Naive thymus-derived CD4-positive, alpha-beta T cell (primary cell): ENCODE data around the gene GPA33. TPM values are rescaled to one million over a fixed set of nuclear protein-coding genes. Genes with fewer than 3 reads are reported as not detected.

Experiments used
- ATAC-seq: fragments of 150-1000 bp; cut with Tn5 transposase; 2 replicates; pipeline ENCODE4 v1.10.0; 2021; ENCODE audit warnings: mild to moderate bottlenecking, moderate library complexity
- CTCF ChIA-PET: fragments of 350-600 bp; sonication (Branson Sonifier 250); formaldehyde crosslinking; loops from one replicate; lab custom pipeline; 2021; ENCODE audit warnings: antibody characterized with exemption; lab: Charles Lee
- POLR2A ChIA-PET: fragments of 350-600 bp; sonication (Branson Sonifier 250); formaldehyde crosslinking; loops from one replicate; lab custom pipeline; 2021; ENCODE audit warnings: antibody characterized with exemption, inconsistent platforms; lab: Charles Lee
- DNase-seq, 9 donors: peaks; one replicate each; pipeline versions ENCODE4 v3.0.0 to v3.0.0-alpha.2; 2020 to 2022; ENCODE audit warnings: mixed read lengths in 1 of 9
- H3K27ac ChIP-seq: one replicate; pipeline ENCODE4 v1.7.0; 2013; ENCODE audit warnings: mild to moderate bottlenecking, low read depth, low read length, moderate library complexity
- H3K27me3 ChIP-seq, 2 donors: one replicate each; pipeline ENCODE4 v1.7.0; 2013; ENCODE audit warnings: low read length in 2 of 2, mild to moderate bottlenecking in 2 of 2, moderate library complexity in 2 of 2; ENCODE audit not compliant: control insufficient read depth in 2 of 2, insufficient read depth in 2 of 2
- H3K36me3 ChIP-seq, 3 experiments: 1 replicate in 2 of 3; 2 replicates in 1 of 3; pipeline ENCODE4 v1.7.0; 2013; ENCODE audit warnings: low read length in 3 of 3, mild to moderate bottlenecking in 3 of 3, moderate library complexity in 1 of 3; ENCODE audit not compliant: insufficient read depth in 3 of 3, control insufficient read depth in 2 of 3
- H3K4me1 ChIP-seq, 2 donors: one replicate each; pipeline ENCODE4 v1.7.0; 2013; ENCODE audit warnings: low read length in 2 of 2, mild to moderate bottlenecking in 2 of 2, moderate library complexity in 1 of 2; ENCODE audit not compliant: control insufficient read depth in 2 of 2, insufficient read depth in 2 of 2
- H3K4me3 ChIP-seq: 2 replicates; pipeline ENCODE4 v1.7.0; 2013; ENCODE audit warnings: mild to moderate bottlenecking, low read length
- H3K9me3 ChIP-seq, 3 experiments: 1 replicate in 2 of 3; 2 replicates in 1 of 3; pipeline ENCODE4 v1.7.0; 2013; ENCODE audit warnings: low read length in 3 of 3; ENCODE audit not compliant: control insufficient read depth in 2 of 3
- H3K27ac Mint-ChIP-seq, 9 donors: one replicate each; pipeline ENCODE4 v1.8.0; 2020 to 2022; ENCODE audit warnings: mixed read lengths in 9 of 9, mild to moderate bottlenecking in 8 of 9, moderate library complexity in 5 of 9, inconsistent platforms in 2 of 9
- H3K27me3 Mint-ChIP-seq, 5 donors: one replicate each; pipeline ENCODE4 v1.8.0; 2021 to 2022; ENCODE audit warnings: mixed read lengths in 5 of 5, mild to moderate bottlenecking in 1 of 5
- H3K36me3 Mint-ChIP-seq, 5 donors: one replicate each; pipeline ENCODE4 v1.8.0; 2020 to 2022; ENCODE audit warnings: mixed read lengths in 5 of 5, mild to moderate bottlenecking in 3 of 5, inconsistent platforms in 1 of 5
- H3K4me1 Mint-ChIP-seq, 7 donors: one replicate each; pipeline ENCODE4 v1.8.0; 2020 to 2022; ENCODE audit warnings: mixed read lengths in 7 of 7, mild to moderate bottlenecking in 3 of 7, inconsistent platforms in 1 of 7
- H3K4me3 Mint-ChIP-seq, 10 donors: one replicate each; pipeline ENCODE4 v1.8.0; 2020 to 2022; ENCODE audit warnings: mild to moderate bottlenecking in 10 of 10, mixed read lengths in 10 of 10, moderate library complexity in 6 of 10, inconsistent platforms in 2 of 10
- H3K9me3 Mint-ChIP-seq, 11 donors: one replicate each; pipeline ENCODE4 v1.8.0; 2020 to 2022; ENCODE audit warnings: mixed read lengths in 11 of 11, mild to moderate bottlenecking in 4 of 11, inconsistent platforms in 1 of 11, moderate library complexity in 1 of 11
- intact Hi-C, 2 donors: fragments of 100-400 bp; cut with micrococcal nuclease; formaldehyde crosslinking; loops; one replicate each; pipeline ENCODE4 v1.15.1; 2023
- polyA plus RNA-seq, 2 donors: library from polyadenylated mRNA; unstranded; fragments of 300-500 nt; fragmentation: Illumina TruSeq; gene quantifications; one replicate each; pipeline ENCODE4 v1.2.3, GENCODE V29; 2021
- total RNA-seq, 6 experiments: library from RNA in 5 of 6; stranded (reverse) in 5 of 6; gene quantifications; 1 replicate in 5 of 6; 2 replicates in 1 of 6; pipeline ENCODE4 v1.2.3 and lab custom pipeline; 2021 to 2026

GPA33 gene
- total and polyA plus RNA-seq, 7 experiments from 2014 or later, result 5.4 to 63.4 (median 31.3) TPM

GRCh38 chr1:167012570-167012969, 77.6 kb downstream of the GPA33 start:
- ATAC-seq (no peak), DNase-seq (no peak)
- ChIA-PET POLR2A (no interaction called here), CTCF (no interaction called here)
- no peak overlapping the region for H3K4me3 ChIP-seq
- H3K27me3 ChIP-seq, result peaks cover 0 to 6% of the 10 kb centered on the region in 2 donors
- H3K9me3 Mint-ChIP-seq, result peaks cover 0 to 2% (median 0%) of the 10 kb centered on the region in 11 donors
- peaks cover 15 to 49% (median 35%) of the 10 kb centered on the region in 5 donors for H3K27me3 Mint-ChIP-seq
- no peak overlapping the region for H3K27ac Mint-ChIP-seq
- intact Hi-C loops, result no loop called here
- no peak overlapping the region for H3K27ac ChIP-seq
- no peaks in the 10 kb centered on the region for H3K36me3 ChIP-seq
- H3K4me1 ChIP-seq, result no peaks in the 10 kb centered on the region
- H3K36me3 Mint-ChIP-seq, result peaks cover 0 to 3% (median 0%) of the 10 kb centered on the region in 5 donors
- H3K4me3 Mint-ChIP-seq, result no peak overlapping the region
- no peaks in the 10 kb centered on the region for H3K9me3 ChIP-seq
- H3K4me1 Mint-ChIP-seq, result peaks cover 0 to 9% (median 5%) of the 10 kb centered on the region in 7 donors

GRCh38 chr1:167011560-167012191, 78.5 kb downstream of the GPA33 start:
- no peak for DNase-seq
- CTCF ChIA-PET, result no interaction called here
- Mint-ChIP-seq H3K4me3 (no peak overlapping the region), H3K4me1 (peaks cover 0 to 9% (median 5%) of the 10 kb centered on the region in 7 donors), H3K27ac (no peak overlapping the region), H3K9me3 (peaks cover 0 to 2% (median 0%) of the 10 kb centered on the region in 11 donors), H3K27me3 (peaks cover 15 to 54% (median 35%) of the 10 kb centered on the region in 5 donors), H3K36me3 (peaks cover 0 to 3% (median 0%) of the 10 kb centered on the region in 5 donors)
- Histone ChIP-seq H3K27me3 (peaks cover 0 to 6% of the 10 kb centered on the region in 2 donors), H3K9me3 (no peaks in the 10 kb centered on the region), H3K27ac (no peak overlapping the region), H3K4me1 (no peaks in the 10 kb centered on the region), H3K4me3 (no peak overlapping the region), H3K36me3 (no peaks in the 10 kb centered on the region)
- no peak for ATAC-seq
- intact Hi-C loops, result no loop called here
- POLR2A ChIA-PET, result interaction anchor here (0.6 kb wide), 1 partner anchor 193 kb away, joined by 3 read pairs; no protein-coding TSS in a partner anchor

GRCh38 chr1:167003711-167004110, 86.5 kb downstream of the GPA33 start:
- Mint-ChIP-seq H3K36me3 (peaks cover 0 to 6% (median 3%) of the 10 kb centered on the region in 5 donors), H3K27me3 (peaks cover 5 to 17% (median 12%) of the 10 kb centered on the region in 5 donors), H3K9me3 (peaks cover 0 to 20% (median 6%) of the 10 kb centered on the region in 11 donors), H3K27ac (no peak overlapping the region), H3K4me1 (peaks cover 0 to 6% (median 0%) of the 10 kb centered on the region in 7 donors), H3K4me3 (no peak overlapping the region)
- no peaks in the 10 kb centered on the region for H3K36me3 ChIP-seq
- H3K9me3 ChIP-seq, result no peaks in the 10 kb centered on the region
- ATAC-seq (no peak), DNase-seq (no peak)
- no peaks in the 10 kb centered on the region for H3K4me1 ChIP-seq
- intact Hi-C loops, result no loop called here
- POLR2A ChIA-PET, result no interaction called here
- no peaks in the 10 kb centered on the region for H3K27me3 ChIP-seq
- H3K4me3 ChIP-seq, result no peak overlapping the region
- H3K27ac ChIP-seq, result no peak overlapping the region
- CTCF ChIA-PET, result no interaction called here

Other genes with a start within 250 kb of the GPA33 start
- 10 to 100 TPM in 4 of 5 experiments, 1 to 10 TPM in 1; 9.4 to 16.2 (median 15.6) TPM for gene TADA1, start 214.1 kb downstream of the GPA33 start, total RNA-seq
- 10 to 100 TPM; 17.9 to 23.1 TPM for gene TADA1, start 214.1 kb downstream of the GPA33 start, polyA plus RNA-seq
- gene ILDR2, start 114.8 kb downstream of the GPA33 start, total RNA-seq, result 1 to 10 TPM in 1 of 5 experiments, under 1 TPM in 4; 0.15 to 10.0 (median 0.29) TPM
- gene ILDR2, start 114.8 kb downstream of the GPA33 start, polyA plus RNA-seq, result not detected
- gene MAEL, start 101.1 kb downstream of the GPA33 start, total RNA-seq, result not detected
- gene MAEL, start 101.1 kb downstream of the GPA33 start, polyA plus RNA-seq, result not detected
- gene STYXL2, start 3.7 kb upstream of the GPA33 start, total RNA-seq, result not detected
- not detected for gene STYXL2, start 3.7 kb upstream of the GPA33 start, polyA plus RNA-seq
- gene POU2F1, start 130.5 kb upstream of the GPA33 start, total RNA-seq, result 10 to 100 TPM; 20.6 to 36.6 (median 23.3) TPM
- 10 to 100 TPM in 1 of 2 donors, 1 to 10 TPM in 1; 9.1 to 13.4 TPM for gene POU2F1, start 130.5 kb upstream of the GPA33 start, polyA plus RNA-seq